Hindlimb muscle (tissue), 1 donor: ENCODE results near the gene BBLN. TPM values are rescaled to one million over a fixed set of nuclear protein-coding genes. Genes with fewer than 3 reads are reported as not detected.
"Not testable (repeated sequence)": the region's sequence is repeated elsewhere in the genome, so short reads cannot be mapped to it uniquely, and the experiment has no call there.

Experiments used
- DNase-seq: peaks from one replicate; pipeline ENCODE4 v3.0.0-alpha.2; 2013
- polyA plus RNA-seq: library from polyadenylated mRNA; unstranded; fragments of 120-200 nt; gene quantifications from one replicate; pipeline ENCODE4 v1.2.1, GENCODE V29; 2013; ENCODE audit not compliant: insufficient read length

The BBLN gene
- polyA plus RNA-seq: 34.3 TPM

- DNase-seq: peak; percentile 93
Observed at GRCh38 chr9:128159784-128160602, at the start of gene BBLN. Gene BBLN, plus strand, starts transcription at chr9:128160265. Its CDS starts 143 bp downstream, at chr9:128160408.

DNA sequence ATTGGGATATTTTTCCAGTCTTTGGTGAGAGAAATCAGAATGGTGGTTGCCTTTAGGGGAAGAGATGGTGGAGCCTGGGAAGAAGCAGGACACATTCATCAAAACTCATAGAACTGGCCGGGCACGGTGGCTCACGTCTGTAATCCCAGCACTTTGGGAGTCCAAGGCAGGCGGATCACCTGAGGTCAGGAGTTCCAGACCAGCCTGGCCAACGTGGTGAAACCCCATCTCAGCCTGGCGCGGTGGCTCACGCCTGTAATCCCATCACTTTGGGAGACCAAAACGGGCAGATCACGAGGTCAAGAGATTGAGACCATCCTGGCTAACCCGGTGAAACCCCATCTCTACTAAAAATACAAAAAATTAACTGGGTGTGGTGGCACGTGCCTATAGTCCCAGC is 48.3 kb upstream of the BBLN start:
- DNase-seq: not testable (repeated sequence)

DNA sequence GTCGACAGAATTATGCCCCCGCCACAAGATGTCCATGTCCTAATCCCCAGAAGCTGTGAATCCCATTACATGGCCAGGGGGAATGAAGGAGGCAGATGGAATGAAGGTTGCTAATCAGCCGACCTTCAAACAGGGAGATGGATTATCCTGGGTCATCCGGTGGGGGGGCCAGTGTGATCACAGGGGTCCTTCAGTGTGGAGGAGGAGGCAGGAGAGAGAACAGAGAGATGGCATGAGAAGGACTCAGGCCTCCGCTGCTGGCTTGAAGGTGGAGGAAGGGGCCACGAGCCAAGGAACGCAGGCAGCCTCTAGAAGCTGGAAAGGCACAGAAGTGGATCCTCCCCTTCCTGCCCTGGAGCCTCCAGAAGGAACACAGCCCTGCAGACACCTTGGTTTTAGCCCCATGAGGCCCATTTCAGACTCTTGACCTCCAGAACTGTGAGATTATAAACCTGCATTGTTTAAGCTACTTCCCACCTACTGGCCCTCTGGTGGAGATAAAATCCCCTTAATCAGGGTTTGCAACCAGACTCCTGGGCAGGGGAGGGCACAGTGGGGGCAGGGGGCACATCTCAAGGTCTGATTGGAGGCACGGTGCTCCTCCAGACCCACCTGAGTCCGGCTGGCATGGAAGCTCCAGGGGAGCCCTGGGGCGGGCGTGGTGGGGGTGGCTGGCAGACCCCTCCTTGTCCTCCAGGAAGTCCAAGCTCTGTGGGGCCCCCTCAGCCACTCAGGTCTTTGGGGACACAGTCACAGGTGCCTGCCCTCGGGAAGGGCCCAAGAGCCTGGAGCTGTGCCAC is 46.3 kb upstream of the BBLN start:
- DNase-seq: no peak

DNA sequence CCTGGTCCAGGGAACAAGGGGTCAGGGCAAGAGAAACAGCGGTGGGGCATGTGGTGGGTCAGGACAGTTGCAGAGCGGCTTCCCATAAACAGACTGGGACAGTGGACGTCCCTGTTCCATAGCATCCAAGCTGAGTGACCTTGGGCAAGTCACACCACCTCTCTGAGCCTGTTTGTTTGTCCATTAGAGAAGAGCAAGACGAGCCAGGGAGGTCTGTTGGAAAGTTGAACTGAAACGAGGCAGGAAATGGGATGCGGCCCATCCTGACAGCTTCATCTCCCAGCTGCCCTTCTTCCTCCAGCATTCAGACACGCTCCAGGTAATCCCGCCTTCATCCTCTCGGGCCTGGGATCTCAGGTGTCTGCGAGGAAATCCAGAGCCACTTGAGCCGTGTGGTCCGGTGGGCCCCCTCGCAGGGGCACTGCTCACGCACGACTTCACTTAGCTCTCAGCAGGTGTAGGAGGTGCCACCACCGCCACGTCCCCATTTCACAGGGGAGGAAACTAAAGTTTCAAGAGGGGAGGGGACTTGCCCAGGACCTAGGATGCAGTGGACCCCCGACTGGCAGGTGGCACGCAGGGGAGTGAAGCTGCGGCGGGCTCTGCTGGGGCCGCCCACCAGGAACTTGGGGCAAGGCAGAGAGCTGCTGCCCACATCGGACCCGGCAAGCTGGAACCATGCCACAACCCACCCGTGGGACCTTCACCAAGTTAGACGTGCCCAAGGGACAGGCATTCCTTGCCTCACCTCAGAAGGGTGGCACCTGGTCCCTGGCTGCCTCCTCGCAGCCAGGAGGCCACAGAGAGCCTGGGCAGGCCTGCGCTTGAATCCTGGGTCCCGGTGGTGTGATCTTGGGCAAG is 45.5 kb upstream of the BBLN start:
- no peak for DNase-seq

GRCh38 chr9:128115187-128116103 is 44.6 kb upstream of the BBLN start:
- DNase-seq: no peak

GRCh38 chr9:128116104-128117083 is 43.7 kb upstream of the BBLN start:
- no peak for DNase-seq

- DNase-seq: peak; percentile 91
Observed at GRCh38 chr9:128117613-128118471, 42.2 kb upstream of the BBLN start.

DNA sequence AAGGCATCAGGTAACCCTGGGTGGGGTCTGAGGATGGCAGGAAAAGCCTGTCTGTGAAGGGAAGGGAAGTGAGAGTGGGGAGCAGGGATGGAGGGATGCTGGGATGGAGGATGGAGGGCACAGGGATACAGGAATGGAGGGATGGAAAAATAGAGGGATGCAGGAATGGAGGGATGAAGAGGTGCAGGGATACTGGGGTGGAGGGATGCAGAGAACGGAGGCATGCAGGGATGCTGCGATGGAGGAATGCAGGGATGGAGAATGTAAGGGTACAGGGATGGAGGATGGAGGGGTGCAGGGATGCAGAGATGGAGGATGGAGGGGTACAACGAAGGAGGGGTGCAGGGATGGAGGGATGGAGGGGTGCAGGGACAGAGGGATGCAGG is 41.6 kb upstream of the BBLN start:
- no peak for DNase-seq

DNA sequence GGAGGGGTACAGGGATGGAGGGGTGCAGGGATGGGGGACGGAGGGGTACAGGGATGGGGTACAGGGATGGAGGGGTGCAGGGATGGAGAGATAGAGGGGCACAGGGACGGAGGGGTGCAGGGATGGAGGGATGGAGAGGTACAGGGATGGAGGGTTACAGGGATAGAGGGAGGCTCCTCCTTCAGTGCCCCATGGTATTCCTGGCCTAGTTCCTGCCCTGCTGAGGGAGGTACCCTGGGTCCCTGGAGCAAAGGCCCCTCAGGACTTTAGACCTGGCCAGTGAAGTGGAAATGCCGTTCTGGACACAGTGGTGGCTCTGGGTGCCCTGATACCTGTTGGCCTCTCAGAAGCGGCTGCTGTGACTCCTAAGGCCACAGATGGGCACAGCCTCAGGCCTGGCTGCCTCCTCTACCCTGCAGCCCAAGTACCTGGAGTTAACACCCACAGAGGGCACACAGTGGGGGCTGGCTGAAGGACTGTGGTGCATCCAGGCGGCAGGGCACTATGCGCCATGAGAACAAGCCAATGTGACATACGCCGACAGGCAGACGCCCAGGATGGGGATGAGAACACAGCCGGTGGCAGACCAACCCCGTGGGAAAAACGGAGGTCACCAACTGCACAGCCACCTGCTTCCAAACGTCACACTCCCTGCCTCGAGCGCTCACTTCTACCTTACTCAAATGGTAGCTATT is 40.9 kb upstream of the BBLN start:
- DNase-seq: no peak

DNA sequence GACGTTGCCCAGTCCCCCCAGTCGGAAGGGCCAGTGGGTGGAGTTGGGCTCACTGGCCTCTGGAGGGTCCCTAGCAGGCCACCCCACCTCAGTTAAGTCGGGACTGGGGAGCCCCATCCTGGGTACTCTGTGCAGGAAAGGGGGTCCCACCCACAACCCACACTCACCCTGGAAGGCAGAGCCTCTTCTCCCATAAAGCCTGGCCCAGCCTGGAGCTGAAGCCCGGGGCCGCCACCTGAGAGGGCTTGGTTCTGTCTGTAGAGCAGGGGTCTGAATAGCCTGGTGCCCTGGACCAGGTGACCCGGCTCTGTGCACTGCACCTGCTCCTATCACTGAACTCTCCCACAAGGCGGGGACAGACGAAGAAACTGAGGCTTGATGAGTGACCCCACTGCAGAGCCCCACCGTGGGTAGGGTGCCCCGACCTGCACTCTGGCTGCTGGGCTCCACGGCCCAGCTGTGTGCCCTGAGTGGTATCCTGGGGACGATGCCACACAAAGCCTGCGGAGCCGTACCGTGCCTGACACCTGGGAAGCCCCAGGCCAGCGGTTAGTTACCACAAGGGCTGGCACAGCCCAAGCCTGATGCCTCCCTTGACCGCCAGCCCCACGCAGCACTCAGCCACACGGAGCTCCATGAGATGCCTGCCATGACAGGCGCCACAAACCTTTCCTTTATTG is 39.9 kb upstream of the BBLN start:
- no peak for DNase-seq

DNA sequence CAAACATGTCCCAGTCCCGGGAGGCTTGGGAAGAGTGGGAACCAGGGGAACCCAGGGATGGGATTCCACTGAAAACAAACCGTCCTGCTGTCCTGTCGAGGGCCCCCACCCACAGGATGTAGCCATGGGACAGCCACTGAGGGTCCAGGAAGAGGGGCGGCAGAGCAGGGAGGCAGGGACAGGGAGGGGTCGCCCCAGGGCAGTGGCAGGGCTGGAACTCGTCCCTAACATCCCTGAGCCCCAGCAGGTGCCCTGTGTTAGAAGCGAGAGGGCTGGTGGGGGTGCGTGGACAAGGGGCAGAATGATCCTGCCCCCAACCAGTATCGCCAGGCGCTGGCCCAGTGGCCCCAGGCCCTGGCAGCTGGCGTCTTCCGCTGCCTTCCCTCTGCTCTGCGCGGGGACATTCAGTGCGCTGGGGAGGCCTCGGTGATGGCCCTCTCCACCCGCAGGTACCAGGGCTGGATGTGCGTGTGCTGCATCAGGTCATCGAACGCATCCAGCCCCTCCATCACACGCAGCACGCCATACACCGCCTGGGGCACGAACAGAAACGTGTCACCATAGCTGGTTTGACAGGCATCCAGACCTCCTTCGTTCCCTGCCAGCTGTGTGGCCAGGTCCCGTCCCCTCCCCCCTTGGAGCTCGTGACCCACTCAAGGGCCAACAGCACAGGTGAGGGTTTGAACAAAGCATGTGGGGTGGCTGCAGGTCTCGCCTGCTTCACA is 39.2 kb upstream of the BBLN start:
- DNase-seq: no peak

- DNase-seq: no peak
Observed at GRCh38 chr9:128121466-128121810, 38.6 kb upstream of the BBLN start.

GRCh38 chr9:128121924-128122808 is 37.9 kb upstream of the BBLN start:
- DNase-seq: no peak

DNA sequence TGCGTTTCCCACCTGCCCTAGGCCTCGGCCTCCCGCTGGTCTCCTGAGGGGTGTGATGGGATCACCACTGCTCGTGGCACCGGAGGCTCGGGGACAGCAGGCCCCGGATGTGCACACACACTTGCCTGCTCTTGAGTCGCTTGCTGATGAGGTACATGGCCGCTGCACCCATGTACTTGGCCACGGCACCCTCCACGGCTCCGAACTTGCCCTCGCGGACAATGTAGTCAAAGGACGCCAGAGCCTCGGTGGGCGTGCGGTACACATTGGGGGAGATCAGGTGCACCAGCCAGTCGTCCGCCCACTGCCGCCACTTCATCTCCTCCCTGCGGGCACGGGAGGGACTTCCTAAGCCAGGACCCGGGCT is 37.3 kb upstream of the BBLN start:
- DNase-seq: no peak

- DNase-seq: no peak
Observed at GRCh38 chr9:128123451-128124080, 36.5 kb upstream of the BBLN start.

GRCh38 chr9:128124451-128124850 is 35.6 kb upstream of the BBLN start:
- no peak for DNase-seq
